ENCODE measurements around the gene GUCY2D.
"Not testable (repeated sequence)": the region's sequence is repeated elsewhere in the genome, so short reads cannot be mapped to it uniquely, and the experiment has no call there.

Gene GUCY2D

GRCh38 chr17:8001976-8002720 lies at the start of gene GUCY2D:
TSS of gene GUCY2D (plus strand) at chr17:8002615. CDS start at chr17:8003048, 433 bp downstream.
- DNase-seq = no peak

- DNase-seq = not testable (repeated sequence)
These were observed 49.1 kb upstream of the GUCY2D start for GRCh38 chr17:7953266-7953665.

GRCh38 chr17:7955414-7956227 lies 46.8 kb upstream of the GUCY2D start:
- DNase-seq = no peak

- no peak for DNase-seq
These were observed 46.0 kb upstream of the GUCY2D start for GRCh38 chr17:7956228-7956965.

- no peak for DNase-seq
These were observed 42.7 kb upstream of the GUCY2D start for GRCh38 chr17:7959503-7960253.

GRCh38 chr17:7961421-7961820 lies 41.0 kb upstream of the GUCY2D start:
- no peak for DNase-seq

GRCh38 chr17:7967751-7968150 lies 34.7 kb upstream of the GUCY2D start:
- no peak for DNase-seq

GRCh38 chr17:7969433-7969832 lies 33.0 kb upstream of the GUCY2D start:
- no peak for DNase-seq

- DNase-seq = no peak
These were observed 30.8 kb upstream of the GUCY2D start for GRCh38 chr17:7971651-7972050.

GRCh38 chr17:7972131-7972785 lies 30.2 kb upstream of the GUCY2D start:
- DNase-seq = no peak

- DNase-seq = no peak
These were observed 27.7 kb upstream of the GUCY2D start for GRCh38 chr17:7974638-7975131.

- no peak for DNase-seq
These were observed 25.4 kb upstream of the GUCY2D start for GRCh38 chr17:7977039-7977438.

GRCh38 chr17:7977805-7978204 lies 24.6 kb upstream of the GUCY2D start:
- no peak for DNase-seq

GRCh38 chr17:7982173-7982572 lies 20.2 kb upstream of the GUCY2D start:
- DNase-seq = peak; percentile 46

GRCh38 chr17:7982666-7983065 lies 19.7 kb upstream of the GUCY2D start:
- no peak for DNase-seq

- DNase-seq = no peak
These were observed 17.5 kb upstream of the GUCY2D start for GRCh38 chr17:7984904-7985303.

- no peak for DNase-seq
These were observed 15.1 kb upstream of the GUCY2D start for GRCh38 chr17:7987112-7987893.

GRCh38 chr17:7988750-7989178 lies 13.7 kb upstream of the GUCY2D start:
- peak; percentile 37 for DNase-seq

GRCh38 chr17:7989781-7990655 lies 12.4 kb upstream of the GUCY2D start:
- DNase-seq = peak; percentile 56

GRCh38 chr17:7992516-7992915 lies 9.9 kb upstream of the GUCY2D start:
- peak; percentile 71 for DNase-seq
